Stimulated activated naive CD8-positive, alpha-beta T cell treated with anti-CD3 and anti-CD28 coated beads, Interleukin-15, Interleukin-2, amounts not matched to agents 100 ng/mL and 50 ng/mL, for 24 hours (primary cell): Measurements from ENCODE around the gene PAPSS2.
A peak's percentile ranks its signal among the peaks of the same experiment; 100 is the strongest.
"Not testable (repeated sequence)": the region's sequence is repeated elsewhere in the genome, so short reads cannot be mapped to it uniquely, and the experiment has no call there.

ENCODE experiments used
- H3K27ac Mint-ChIP-seq: one replicate; pipeline ENCODE4 v1.8.0; 2021; ENCODE audit warnings: mild to moderate bottlenecking, mixed read lengths
- H3K27me3 Mint-ChIP-seq: one replicate; pipeline ENCODE4 v1.8.0; 2021; ENCODE audit warnings: mixed read lengths
- H3K36me3 Mint-ChIP-seq: one replicate; pipeline ENCODE4 v1.8.0; 2021; ENCODE audit warnings: low read depth, mixed read lengths
- H3K4me1 Mint-ChIP-seq: one replicate; pipeline ENCODE4 v1.8.0; 2021; ENCODE audit warnings: low read depth, mixed read lengths
- H3K4me3 Mint-ChIP-seq: one replicate; pipeline ENCODE4 v1.8.0; 2021; ENCODE audit warnings: mild to moderate bottlenecking, mixed read lengths
- H3K9me3 Mint-ChIP-seq: one replicate; pipeline ENCODE4 v1.8.0; 2021; ENCODE audit warnings: mixed read lengths

PAPSS2 gene

GRCh38 chr10:87632454-87632853 is 27.2 kb upstream of the PAPSS2 start:
- no peaks in the 10 kb centered on the region for H3K36me3 Mint-ChIP-seq
- H3K27me3 Mint-ChIP-seq: no peaks in the 10 kb centered on the region
- H3K9me3 Mint-ChIP-seq: no peaks in the 10 kb centered on the region
- H3K27ac Mint-ChIP-seq: no peak overlapping the region
- peaks cover 10% of the 10 kb centered on the region for H3K4me1 Mint-ChIP-seq
- no peak overlapping the region for H3K4me3 Mint-ChIP-seq

GRCh38 chr10:87634311-87634710 is 25.4 kb upstream of the PAPSS2 start:
- Mint-ChIP-seq H3K27me3 (no peaks in the 10 kb centered on the region), H3K9me3 (no peaks in the 10 kb centered on the region), H3K27ac (no peak overlapping the region), H3K36me3 (no peaks in the 10 kb centered on the region), H3K4me3 (no peak overlapping the region), H3K4me1 (peaks cover 10% of the 10 kb centered on the region)

- Mint-ChIP-seq H3K9me3 (no peaks in the 10 kb centered on the region), H3K4me1 (peaks cover 10% of the 10 kb centered on the region), H3K36me3 (no peaks in the 10 kb centered on the region), H3K27me3 (no peaks in the 10 kb centered on the region), H3K4me3 (no peak overlapping the region), H3K27ac (peak overlapping the region; percentile 63)
These were observed 24.0 kb upstream of the PAPSS2 start for GRCh38 chr10:87635498-87636312.

- H3K27ac Mint-ChIP-seq: no peak overlapping the region
- H3K36me3 Mint-ChIP-seq: no peaks in the 10 kb centered on the region
- no peaks in the 10 kb centered on the region for H3K9me3 Mint-ChIP-seq
- H3K4me3 Mint-ChIP-seq: no peak overlapping the region
- H3K27me3 Mint-ChIP-seq: no peaks in the 10 kb centered on the region
- H3K4me1 Mint-ChIP-seq: peaks cover 10% of the 10 kb centered on the region
These were observed 23.3 kb upstream of the PAPSS2 start for GRCh38 chr10:87636313-87636915.

- H3K36me3 Mint-ChIP-seq: no peaks in the 10 kb centered on the region
- H3K9me3 Mint-ChIP-seq: peaks cover 1% of the 10 kb centered on the region
- no peak overlapping the region for H3K27ac Mint-ChIP-seq
- H3K4me3 Mint-ChIP-seq: no peak overlapping the region
- H3K27me3 Mint-ChIP-seq: no peaks in the 10 kb centered on the region
- H3K4me1 Mint-ChIP-seq: peaks cover 18% of the 10 kb centered on the region
These were observed 20.2 kb upstream of the PAPSS2 start for GRCh38 chr10:87639493-87639892.

- Mint-ChIP-seq H3K9me3 (peaks cover 5% of the 10 kb centered on the region), H3K36me3 (no peaks in the 10 kb centered on the region), H3K27ac (no peak overlapping the region), H3K27me3 (no peaks in the 10 kb centered on the region), H3K4me3 (no peak overlapping the region), H3K4me1 (peaks cover 22% of the 10 kb centered on the region)
These were observed 19.6 kb upstream of the PAPSS2 start for GRCh38 chr10:87640043-87640442.

GRCh38 chr10:87642486-87642885 is 17.2 kb upstream of the PAPSS2 start:
- Mint-ChIP-seq H3K36me3 (peaks cover 3% of the 10 kb centered on the region), H3K9me3 (peaks cover 9% of the 10 kb centered on the region), H3K27me3 (no peaks in the 10 kb centered on the region), H3K4me3 (no peak overlapping the region), H3K27ac (no peak overlapping the region), H3K4me1 (peaks cover 22% of the 10 kb centered on the region)

GRCh38 chr10:87642988-87643387 is 16.7 kb upstream of the PAPSS2 start:
- H3K27ac Mint-ChIP-seq: no peak overlapping the region
- H3K9me3 Mint-ChIP-seq: peaks cover 9% of the 10 kb centered on the region
- peaks cover 3% of the 10 kb centered on the region for H3K36me3 Mint-ChIP-seq

GRCh38 chr10:87643920-87644319 is 15.8 kb upstream of the PAPSS2 start:
- H3K36me3 Mint-ChIP-seq: peaks cover 3% of the 10 kb centered on the region
- H3K27ac Mint-ChIP-seq: no peak overlapping the region
- H3K4me3 Mint-ChIP-seq: no peak overlapping the region
- peaks cover 32% of the 10 kb centered on the region for H3K4me1 Mint-ChIP-seq
- peaks cover 9% of the 10 kb centered on the region for H3K9me3 Mint-ChIP-seq
- no peaks in the 10 kb centered on the region for H3K27me3 Mint-ChIP-seq

More at GRCh38 chr10:87642988-87643387, 16.7 kb upstream of the PAPSS2 start:
- Mint-ChIP-seq H3K4me3 (no peak overlapping the region), H3K27me3 (no peaks in the 10 kb centered on the region), H3K4me1 (peaks cover 27% of the 10 kb centered on the region)

GRCh38 chr10:87644500-87644899 is 15.2 kb upstream of the PAPSS2 start:
- H3K9me3 Mint-ChIP-seq, H3K27me3 Mint-ChIP-seq, H3K4me3 Mint-ChIP-seq, H3K36me3 Mint-ChIP-seq: not testable (repeated sequence)
- peak overlapping the region; percentile 17 for H3K27ac Mint-ChIP-seq
- H3K4me1 Mint-ChIP-seq: peaks cover 37% of the 10 kb centered on the region

GRCh38 chr10:87646192-87646909 is 13.3 kb upstream of the PAPSS2 start:
- Mint-ChIP-seq H3K4me1 (peaks cover 37% of the 10 kb centered on the region), H3K27me3 (no peaks in the 10 kb centered on the region), H3K36me3 (peaks cover 3% of the 10 kb centered on the region), H3K27ac (peak overlapping the region; percentile 70), H3K9me3 (peaks cover 9% of the 10 kb centered on the region), H3K4me3 (peak overlapping the region; percentile 19)

- peaks cover 9% of the 10 kb centered on the region for H3K9me3 Mint-ChIP-seq
- peaks cover 37% of the 10 kb centered on the region for H3K4me1 Mint-ChIP-seq
- H3K4me3 Mint-ChIP-seq: peak overlapping the region; percentile 19
- no peaks in the 10 kb centered on the region for H3K27me3 Mint-ChIP-seq
- peaks cover 3% of the 10 kb centered on the region for H3K36me3 Mint-ChIP-seq
- H3K27ac Mint-ChIP-seq: peak overlapping the region; percentile 70
These were observed 12.7 kb upstream of the PAPSS2 start for GRCh38 chr10:87646935-87647334.

GRCh38 chr10:87650838-87651589 is 8.7 kb upstream of the PAPSS2 start:
- H3K9me3 Mint-ChIP-seq: no peaks in the 10 kb centered on the region
- H3K27ac Mint-ChIP-seq: no peak overlapping the region
- H3K4me3 Mint-ChIP-seq: no peak overlapping the region
- H3K27me3 Mint-ChIP-seq: peaks cover 14% of the 10 kb centered on the region
- H3K36me3 Mint-ChIP-seq: peaks cover 3% of the 10 kb centered on the region
- peaks cover 24% of the 10 kb centered on the region for H3K4me1 Mint-ChIP-seq

- Mint-ChIP-seq H3K27me3 (peaks cover 20% of the 10 kb centered on the region), H3K9me3 (no peaks in the 10 kb centered on the region), H3K27ac (no peak overlapping the region), H3K4me3 (no peak overlapping the region), H3K36me3 (peaks cover 1% of the 10 kb centered on the region), H3K4me1 (peaks cover 21% of the 10 kb centered on the region)
These were observed 7.9 kb upstream of the PAPSS2 start for GRCh38 chr10:87651801-87652200.
